ENCODE results near the gene C5AR1. TPM values are rescaled to one million over a fixed set of nuclear protein-coding genes. Genes with fewer than 3 reads are reported as not detected.
"Not testable (repeated sequence)": the region's sequence is repeated elsewhere in the genome, so short reads cannot be mapped to it uniquely, and the experiment has no call there.

Gene C5AR1
- total and polyA plus RNA-seq, 9 donors, result 3.5 to 27.5 (median 9.4) TPM

DNA sequence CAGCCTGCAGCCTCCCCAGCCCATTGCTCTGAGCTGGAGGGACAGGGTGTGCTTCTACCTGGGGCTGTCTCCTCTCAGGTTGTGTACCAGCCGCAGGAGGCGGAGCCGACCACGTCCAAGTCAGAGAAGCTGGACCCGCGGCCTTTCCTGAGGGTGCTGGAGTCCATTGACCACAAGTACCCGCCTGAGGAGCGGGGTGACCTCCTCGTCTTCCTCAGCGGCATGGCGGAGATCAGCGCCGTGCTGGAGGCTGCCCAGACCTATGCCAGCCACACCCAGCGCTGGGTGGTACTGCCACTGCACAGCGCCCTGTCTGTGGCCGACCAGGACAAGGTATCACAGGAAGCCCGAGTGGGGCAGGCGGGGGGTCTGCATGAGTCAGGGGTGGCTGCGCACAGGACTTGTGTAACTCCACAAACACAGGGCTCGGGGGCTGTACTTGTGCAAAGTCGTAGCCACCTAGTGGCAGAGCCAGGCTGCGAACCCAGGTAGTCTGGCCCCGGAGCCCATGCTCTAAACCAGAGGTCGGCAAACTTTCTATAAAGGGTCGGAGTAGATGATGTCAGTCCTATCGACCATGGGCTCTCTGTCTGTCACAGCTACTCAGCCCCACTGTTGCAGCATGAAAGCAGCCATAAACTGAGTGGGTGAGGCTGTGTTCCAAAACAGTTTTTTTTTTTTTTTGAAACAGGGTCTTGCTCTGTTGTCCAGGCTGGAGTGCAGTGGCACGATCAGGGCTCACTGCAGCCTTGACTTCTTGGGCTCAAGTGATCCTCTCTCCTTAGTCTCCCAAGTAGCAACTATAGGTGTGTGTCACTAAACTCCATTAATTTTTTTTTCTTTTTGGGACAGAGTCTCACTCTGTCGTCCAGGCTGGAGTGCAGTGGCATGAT lies 48.4 kb downstream of the C5AR1 start:
- Histone ChIP-seq H3K27me3 (no peaks in the 10 kb centered on the region), H3K9me3 (no peaks in the 10 kb centered on the region), H3K4me3 (no peak overlapping the region), H3K4me1 (ENCODE audit: insufficient read depth) (no peaks in the 10 kb centered on the region), H3K36me3 (no peaks in the 10 kb centered on the region), H3K27ac (no peak overlapping the region)
- DNase-seq, result no peak
- WGBS, 3 donors, result 93 to 98% (median 94%) methylated on average over 27 to 28 of the region's 28 CpGs
- intact Hi-C loops (cut with DNase I), result no loop called here
- no peak for TF ChIP-seq EP300 (IDR thresholded peaks at IDR 0.05)
- no peak for TF ChIP-seq POLR2A (IDR thresholded peaks at IDR 0.05)
- TF ChIP-seq, protein P1, sequence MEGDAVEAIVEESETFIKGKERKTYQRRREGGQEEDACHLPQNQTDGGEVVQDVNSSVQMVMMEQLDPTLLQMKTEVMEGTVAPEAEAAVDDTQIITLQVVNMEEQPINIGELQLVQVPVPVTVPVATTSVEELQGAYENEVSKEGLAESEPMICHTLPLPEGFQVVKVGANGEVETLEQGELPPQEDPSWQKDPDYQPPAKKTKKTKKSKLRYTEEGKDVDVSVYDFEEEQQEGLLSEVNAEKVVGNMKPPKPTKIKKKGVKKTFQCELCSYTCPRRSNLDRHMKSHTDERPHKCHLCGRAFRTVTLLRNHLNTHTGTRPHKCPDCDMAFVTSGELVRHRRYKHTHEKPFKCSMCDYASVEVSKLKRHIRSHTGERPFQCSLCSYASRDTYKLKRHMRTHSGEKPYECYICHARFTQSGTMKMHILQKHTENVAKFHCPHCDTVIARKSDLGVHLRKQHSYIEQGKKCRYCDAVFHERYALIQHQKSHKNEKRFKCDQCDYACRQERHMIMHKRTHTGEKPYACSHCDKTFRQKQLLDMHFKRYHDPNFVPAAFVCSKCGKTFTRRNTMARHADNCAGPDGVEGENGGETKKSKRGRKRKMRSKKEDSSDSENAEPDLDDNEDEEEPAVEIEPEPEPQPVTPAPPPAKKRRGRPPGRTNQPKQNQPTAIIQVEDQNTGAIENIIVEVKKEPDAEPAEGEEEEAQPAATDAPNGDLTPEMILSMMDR (IDR thresholded peaks at IDR 0.05), result no peak

DNA sequence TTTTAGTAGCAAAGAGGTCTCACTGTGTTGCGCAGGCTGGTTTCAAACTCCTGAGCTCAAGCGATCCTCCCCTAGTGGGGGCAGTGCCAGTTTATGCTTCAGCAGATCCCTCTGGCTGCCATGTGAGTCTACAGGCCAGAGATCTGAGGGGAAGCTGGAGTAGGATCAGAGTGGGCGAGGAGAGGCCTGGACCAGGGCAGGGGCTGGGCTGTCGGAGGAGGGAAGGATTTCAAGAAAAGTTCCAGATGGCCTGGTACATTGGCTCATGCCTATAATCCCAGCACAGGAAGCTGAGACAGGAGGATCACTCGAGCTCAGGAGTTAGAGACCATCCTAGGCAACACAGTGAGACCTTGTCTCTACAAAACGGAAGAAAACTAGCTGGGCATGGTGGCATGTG lies 49.3 kb downstream of the C5AR1 start:
- TF ChIP-seq EP300 (IDR thresholded peaks at IDR 0.05), result no peak
- no peak for TF ChIP-seq POLR2A (IDR thresholded peaks at IDR 0.05)
- TF ChIP-seq, protein P1 (IDR thresholded peaks at IDR 0.05), result no peak
- intact Hi-C loops (cut with DNase I), result no loop called here
- DNase-seq, result no peak
- WGBS, 3 donors, result 82 to 88% (median 83%) methylated on average over 6 of the region's 6 CpGs
- H3K27me3 ChIP-seq, result no peaks in the 10 kb centered on the region
- H3K36me3 ChIP-seq, result no peaks in the 10 kb centered on the region
- H3K4me1 ChIP-seq (ENCODE audit: insufficient read depth), result no peaks in the 10 kb centered on the region
- H3K9me3 ChIP-seq, result no peaks in the 10 kb centered on the region
- H3K4me3 ChIP-seq, result no peak overlapping the region
- H3K27ac ChIP-seq, result no peak overlapping the region

DNA sequence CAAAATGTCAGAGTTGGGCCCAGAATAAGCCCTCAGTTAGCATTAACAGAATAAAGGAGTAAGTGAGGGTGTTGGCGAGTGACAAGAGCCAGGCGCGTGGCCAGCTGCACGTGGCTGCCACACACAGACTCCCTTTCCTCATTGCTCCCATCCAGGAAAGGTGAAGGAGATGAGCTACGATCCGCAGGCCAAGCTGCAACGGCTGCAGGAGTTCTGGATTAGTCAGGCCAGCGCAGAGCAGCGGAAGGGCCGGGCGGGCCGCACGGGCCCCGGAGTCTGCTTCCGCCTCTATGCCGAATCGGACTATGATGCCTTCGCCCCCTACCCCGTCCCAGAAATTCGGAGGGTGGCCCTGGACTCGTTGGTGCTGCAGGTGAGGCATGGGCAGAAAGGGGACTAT lies 52.7 kb downstream of the C5AR1 start:
- H3K27ac ChIP-seq, result no peak overlapping the region
- DNase-seq, result no peak
- no peak overlapping the region for H3K4me3 ChIP-seq
- H3K4me1 ChIP-seq (ENCODE audit: insufficient read depth), result no peaks in the 10 kb centered on the region
- no peaks in the 10 kb centered on the region for H3K9me3 ChIP-seq
- intact Hi-C loops (cut with DNase I), result no loop called here
- TF ChIP-seq POLR2A (IDR thresholded peaks at IDR 0.05), result no peak
- TF ChIP-seq EP300 (IDR thresholded peaks at IDR 0.05), result no peak
- TF ChIP-seq, protein P1 (IDR thresholded peaks at IDR 0.05), result no peak
- no peaks in the 10 kb centered on the region for H3K36me3 ChIP-seq
- no peaks in the 10 kb centered on the region for H3K27me3 ChIP-seq
- WGBS, 3 donors, result 89 to 91% (median 89%) methylated on average over 21 of the region's 21 CpGs

DNA sequence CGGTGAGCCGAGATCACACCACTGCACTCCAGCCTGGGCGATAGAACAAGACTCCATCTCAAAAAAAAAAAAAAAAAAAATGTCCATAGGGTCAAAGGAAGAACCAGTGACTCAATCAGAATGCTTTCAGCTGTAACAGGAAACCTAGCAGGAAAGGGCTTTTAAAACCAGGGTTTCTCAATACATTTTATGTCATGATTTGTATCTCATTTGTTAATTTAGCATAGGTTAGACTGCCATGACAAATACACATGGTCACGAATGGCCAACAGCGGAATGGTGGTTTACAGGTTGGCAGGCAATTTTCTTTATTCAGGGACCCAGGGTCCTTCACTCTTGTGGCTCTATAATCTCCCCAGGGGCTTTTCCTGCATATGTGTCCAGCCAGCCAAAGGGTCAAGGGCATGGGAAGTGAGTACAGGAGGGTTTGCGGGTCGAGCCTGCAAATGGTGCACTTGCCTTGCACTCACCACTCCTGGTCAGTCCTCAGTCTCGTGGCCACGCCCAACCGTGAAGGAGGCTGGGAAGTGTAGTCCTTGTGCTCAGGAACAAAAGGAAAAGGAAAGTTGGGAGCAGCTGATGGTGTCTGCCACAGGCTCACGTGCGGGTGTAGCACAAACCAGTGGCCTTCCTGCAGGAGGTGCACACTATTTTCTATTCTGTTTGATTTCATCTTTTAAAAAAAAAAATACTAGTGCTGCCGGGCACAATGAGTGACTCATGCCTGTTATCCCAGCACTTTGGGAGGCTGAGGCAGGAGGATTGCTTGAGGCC lies 54.3 kb downstream of the C5AR1 start:
- Histone ChIP-seq H3K27ac (no peak overlapping the region), H3K27me3 (no peaks in the 10 kb centered on the region), H3K9me3 (no peaks in the 10 kb centered on the region), H3K4me3 (no peak overlapping the region), H3K4me1 (ENCODE audit: insufficient read depth) (no peaks in the 10 kb centered on the region), H3K36me3 (no peaks in the 10 kb centered on the region)
- 79 to 90% (median 80%) methylated on average over 13 of the region's 13 CpGs for WGBS, 3 donors
- intact Hi-C loops (cut with DNase I), result no loop called here
- TF ChIP-seq, protein P1 (IDR thresholded peaks at IDR 0.05), result no peak
- no peak for TF ChIP-seq POLR2A (IDR thresholded peaks at IDR 0.05)
- no peak for TF ChIP-seq EP300 (IDR thresholded peaks at IDR 0.05)
- DNase-seq, result no peak

DNA sequence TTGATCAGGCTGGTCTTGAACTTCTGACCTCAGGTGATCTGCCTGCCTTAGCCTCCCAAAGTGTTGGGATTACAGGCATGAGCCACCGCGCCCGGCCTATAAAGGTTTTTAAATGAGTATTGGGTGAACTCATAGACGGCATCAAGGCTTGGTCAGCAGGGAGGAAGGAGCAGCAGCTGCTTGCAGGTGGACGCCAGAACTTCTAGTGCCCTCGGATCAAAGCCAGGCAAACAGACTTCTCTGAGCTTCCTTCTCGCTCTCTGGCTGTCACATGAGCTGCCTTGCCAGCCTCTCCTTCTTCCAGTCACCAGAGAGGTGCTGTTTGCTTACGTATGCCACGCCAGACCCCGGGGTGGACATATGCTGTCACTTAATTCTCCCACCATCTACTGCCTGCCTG lies 55.8 kb downstream of the C5AR1 start:
- H3K27me3 ChIP-seq; H3K9me3 ChIP-seq; intact Hi-C loops (cut with DNase I); H3K4me3 ChIP-seq; H3K36me3 ChIP-seq; DNase-seq; H3K27ac ChIP-seq; H3K4me1 ChIP-seq (ENCODE audit: insufficient read depth): not testable (repeated sequence)
- WGBS, 3 donors, result 36 to 76% (median 51%) methylated on average over 10 of the region's 10 CpGs

Data from ovary (tissue), 9 donors.